Measurements from ENCODE around the gene BBS7. TPM values are rescaled to one million over a fixed set of nuclear protein-coding genes. Genes with fewer than 3 reads are reported as not detected.

The BBS7 gene
- total and polyA plus RNA-seq, 9 of the 15 experiments (the other 6 are each of a cell fraction or from before 2014, with no cell fraction given), result 13.4 to 25.8 (median 16.4) TPM

- Histone ChIP-seq H3K9ac (ENCODE audit: insufficient read depth in 1 of 2, low read depth in 2 of 2, low read length in 2 of 2) (no peak overlapping the region), H2AFZ (ENCODE audit: low read depth, low read length) (no peak overlapping the region), H3K9me3 (replicated peaks; ENCODE audit: control insufficient read depth, insufficient read depth, low read depth, low read length) (no peaks in the 10 kb centered on the region), H4K20me1 (replicated peaks; ENCODE audit: control insufficient read depth, insufficient read depth, low read length) (no peaks in the 10 kb centered on the region), H3K4me2 (ENCODE audit: insufficient read depth, low read length) (no peak overlapping the region), H3K36me3 (ENCODE audit: control insufficient read depth, insufficient read depth, low read length) (no peaks in the 10 kb centered on the region), H3K4me1 (replicated peaks in 1 of 2; ENCODE audit: control insufficient read depth in 2 of 2, insufficient read depth in 2 of 2, low read length in 2 of 2) (no peaks in the 10 kb centered on the region), H3K4me3 (no peak overlapping the region), H3K27me3 (ENCODE audit: control insufficient read depth in 2 of 2, insufficient read depth in 2 of 2, low read length in 2 of 2) (peaks cover 2 to 3% of the 10 kb centered on the region in 2 experiments; a peak in 1 of 5 replicates), H3K9me1 (ENCODE audit: control insufficient read depth, insufficient read depth, low read length) (no peaks in the 10 kb centered on the region), H3K79me2 (ENCODE audit: control insufficient read depth, insufficient read depth, low read length) (no peaks in the 10 kb centered on the region), H3K27ac (ENCODE audit: extremely low read depth, low read depth, low read length) (no peak overlapping the region)
- 3% methylated on average over 2 of the region's 2 CpGs for WGBS (ENCODE audit: insufficient coverage, low coverage, missing lambda C conversion rate)
- ATAC-seq (no peak), DNase-seq (ENCODE audit: extremely low read depth in 1 of 4, low spot score in 3 of 4) (no peak), FAIRE-seq (no peak)
- ChIA-PET POLR2A (no interaction called here), CTCF (ENCODE audit: low intra/inter-chr PET ratio) (no interaction called here)
- BruUV-seq (replicated peaks), result no TSS peak
- in situ Hi-C loops (cut with MboI) (no loop called here), intact Hi-C loops (cut with micrococcal nuclease) (no loop called here)
- no peak for TF ChIP-seq THRB (CRISPR knock-in tag; conservative IDR thresholded peaks at IDR 0.05)
- peak; percentile 37; the same call in 1 of the 2 replicates for TF ChIP-seq ZNF316 (IDR thresholded peaks at IDR 0.05)
Observed at GRCh38 chr4:121913667-121914066, 43.4 kb upstream of the BBS7 start.

DNA sequence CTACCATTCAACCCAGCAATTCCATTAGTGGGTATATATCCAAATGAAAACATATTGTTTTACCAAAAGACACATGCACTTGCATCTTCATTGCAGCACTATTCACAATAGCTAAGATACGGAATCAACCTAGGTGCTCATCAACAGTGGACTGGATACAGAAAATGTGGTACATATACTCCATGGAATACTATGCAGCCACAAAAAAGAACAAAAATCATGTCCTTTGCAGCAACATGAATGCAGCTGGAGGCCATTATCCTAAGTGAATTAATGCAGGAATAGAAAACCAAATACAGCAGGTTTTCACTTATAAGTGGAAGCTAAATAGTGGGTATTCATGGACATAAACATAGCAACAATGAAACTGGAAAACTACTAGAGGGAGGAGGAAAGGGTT lies 38.1 kb upstream of the BBS7 start:
- in situ Hi-C loops (cut with MboI), result no loop called here
- H3K4me2 ChIP-seq (ENCODE audit: insufficient read depth, low read length), result no peak overlapping the region
- no peaks in the 10 kb centered on the region; a peak in 2 of 5 replicates for H3K27me3 ChIP-seq (ENCODE audit: control insufficient read depth in 2 of 2, insufficient read depth in 2 of 2, low read length in 2 of 2)
- no peaks in the 10 kb centered on the region for H3K36me3 ChIP-seq (ENCODE audit: control insufficient read depth, insufficient read depth, low read length)
- no peak overlapping the region for H3K9ac ChIP-seq (ENCODE audit: insufficient read depth in 1 of 2, low read depth in 2 of 2, low read length in 2 of 2)
- no peak overlapping the region for H3K4me3 ChIP-seq
- intact Hi-C loops (cut with micrococcal nuclease), result no loop called here
- ChIA-PET CTCF (ENCODE audit: low intra/inter-chr PET ratio) (no interaction called here), POLR2A (no interaction called here)
- H3K4me1 ChIP-seq (replicated peaks in 1 of 2; ENCODE audit: control insufficient read depth in 2 of 2, insufficient read depth in 2 of 2, low read length in 2 of 2), result no peaks in the 10 kb centered on the region
- H3K9me1 ChIP-seq (ENCODE audit: control insufficient read depth, insufficient read depth, low read length), result no peaks in the 10 kb centered on the region
- H3K79me2 ChIP-seq (ENCODE audit: control insufficient read depth, insufficient read depth, low read length), result no peaks in the 10 kb centered on the region
- FAIRE-seq, result no peak
- no peak for TF ChIP-seq BRCA1 (IDR thresholded peaks at IDR 0.05)
- no peak for TF ChIP-seq BRCA1 (CRISPR knock-in tag; IDR thresholded peaks at IDR 0.05)
- no peak for TF ChIP-seq HNRNPLL (IDR thresholded peaks at IDR 0.05; ENCODE audit: low read depth, low read length, poor library complexity, severe bottlenecking)
- no peak for TF ChIP-seq EP400 (IDR thresholded peaks at IDR 0.05)
- no peak for TF ChIP-seq DDX20 (tag; IDR thresholded peaks at IDR 0.05; ENCODE audit: low read depth)
- no peak for TF ChIP-seq BRF2 (IDR thresholded peaks at IDR 0.05; ENCODE audit: borderline replicate concordance, insufficient read depth, insufficient read length)
- TF ChIP-seq NONO (IDR thresholded peaks at IDR 0.05; ENCODE audit: low read depth in 2 of 2, low read length in 1 of 2), result no peak
- peak; percentile 10 for TF ChIP-seq RBM25 (IDR thresholded peaks at IDR 0.05; ENCODE audit: low read depth, low read length, severe bottlenecking)
- peak; percentile 81 for TF ChIP-seq ZNF146 (CRISPR knock-in tag; IDR thresholded peaks at IDR 0.05; ENCODE audit: unreplicated experiment)
- TF ChIP-seq, protein P1, sequence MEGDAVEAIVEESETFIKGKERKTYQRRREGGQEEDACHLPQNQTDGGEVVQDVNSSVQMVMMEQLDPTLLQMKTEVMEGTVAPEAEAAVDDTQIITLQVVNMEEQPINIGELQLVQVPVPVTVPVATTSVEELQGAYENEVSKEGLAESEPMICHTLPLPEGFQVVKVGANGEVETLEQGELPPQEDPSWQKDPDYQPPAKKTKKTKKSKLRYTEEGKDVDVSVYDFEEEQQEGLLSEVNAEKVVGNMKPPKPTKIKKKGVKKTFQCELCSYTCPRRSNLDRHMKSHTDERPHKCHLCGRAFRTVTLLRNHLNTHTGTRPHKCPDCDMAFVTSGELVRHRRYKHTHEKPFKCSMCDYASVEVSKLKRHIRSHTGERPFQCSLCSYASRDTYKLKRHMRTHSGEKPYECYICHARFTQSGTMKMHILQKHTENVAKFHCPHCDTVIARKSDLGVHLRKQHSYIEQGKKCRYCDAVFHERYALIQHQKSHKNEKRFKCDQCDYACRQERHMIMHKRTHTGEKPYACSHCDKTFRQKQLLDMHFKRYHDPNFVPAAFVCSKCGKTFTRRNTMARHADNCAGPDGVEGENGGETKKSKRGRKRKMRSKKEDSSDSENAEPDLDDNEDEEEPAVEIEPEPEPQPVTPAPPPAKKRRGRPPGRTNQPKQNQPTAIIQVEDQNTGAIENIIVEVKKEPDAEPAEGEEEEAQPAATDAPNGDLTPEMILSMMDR (IDR thresholded peaks at IDR 0.05 in 2 of 3, conservative IDR thresholded peaks at IDR 0.05 in 1 of 3; ENCODE audit: insufficient read depth in 2 of 3, low read depth in 1 of 3, low read length in 3 of 3), result no peak
- no peak overlapping the region for H2AFZ ChIP-seq (ENCODE audit: low read depth, low read length)
- no peaks in the 10 kb centered on the region for H3K9me3 ChIP-seq (replicated peaks; ENCODE audit: control insufficient read depth, insufficient read depth, low read depth, low read length)
- H3K27ac ChIP-seq (ENCODE audit: extremely low read depth, low read depth, low read length), result no peak overlapping the region
- ATAC-seq, result no peak
- DNase-seq (ENCODE audit: extremely low read depth in 1 of 4, low spot score in 3 of 4), result no peak
- BruUV-seq (replicated peaks), result no TSS peak
- 25% methylated on average over 1 of the region's 1 CpG for WGBS (ENCODE audit: insufficient coverage, low coverage, missing lambda C conversion rate)
- H4K20me1 ChIP-seq (replicated peaks; ENCODE audit: control insufficient read depth, insufficient read depth, low read length), result no peaks in the 10 kb centered on the region
